Measurements from ENCODE around the gene SPTBN4. TPM values are rescaled to one million over a fixed set of nuclear protein-coding genes. Genes with fewer than 3 reads are reported as not detected.

Gene SPTBN4
- total RNA-seq, 6 donors from 2014 or later = 0.33 to 8.4 (median 0.67) TPM

DNA sequence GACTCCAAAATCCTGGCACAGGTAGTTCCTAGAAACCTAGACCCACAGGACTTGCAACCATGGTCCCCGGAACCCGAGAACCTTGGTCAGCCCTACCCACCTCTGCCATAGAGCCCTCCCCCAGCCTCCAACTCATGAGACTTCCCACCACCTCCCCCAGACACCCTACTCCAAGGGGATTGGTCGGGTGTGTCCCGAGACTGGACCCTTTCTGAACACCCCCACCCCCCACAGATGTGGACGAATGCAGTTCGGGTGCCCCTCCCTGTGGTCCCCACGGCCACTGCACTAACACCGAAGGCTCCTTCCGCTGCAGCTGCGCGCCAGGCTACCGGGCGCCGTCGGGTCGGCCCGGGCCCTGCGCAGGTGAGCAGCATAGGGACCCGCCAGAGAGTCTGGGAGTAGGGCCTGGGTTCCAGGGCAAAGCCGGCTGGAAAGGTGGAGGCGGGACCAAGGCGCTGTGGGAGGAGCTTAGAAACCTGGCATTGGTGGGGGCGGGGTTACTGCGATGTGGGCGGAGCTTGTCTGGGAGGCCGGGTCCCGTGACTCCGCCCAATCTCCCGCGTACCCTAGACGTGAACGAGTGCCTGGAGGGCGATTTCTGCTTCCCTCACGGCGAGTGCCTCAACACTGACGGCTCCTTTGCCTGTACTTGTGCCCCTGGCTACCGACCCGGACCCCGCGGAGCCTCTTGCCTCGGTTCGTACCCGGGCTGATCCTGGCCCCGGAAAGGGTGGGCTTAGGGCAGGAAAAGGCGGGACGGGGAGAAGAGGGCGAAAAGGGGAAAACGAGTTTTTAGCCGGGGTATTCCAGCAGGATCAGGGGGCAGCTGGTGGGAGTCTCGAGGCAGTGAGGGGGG, 146.3 kb downstream of the SPTBN4 start:
- no peaks in the 10 kb centered on the region for H3K9me3 ChIP-seq
- H3K4me3 ChIP-seq = peak overlapping the region in 3 of 4 donors; percentile 51 to 61 (median 53)
- DNase-seq (peak; percentile 64 to 87), ATAC-seq (ENCODE audit: low FRiP score in 2 of 2) (peak; percentile 29 to 30)
- peak overlapping the region; percentile 54 to 82 (median 70) for H3K27ac ChIP-seq
- peaks cover 38 to 54% (median 42%) of the 10 kb centered on the region in 4 donors for H3K4me1 ChIP-seq
- H3K27me3 ChIP-seq = peaks cover 0 to 20% (median 0%) of the 10 kb centered on the region in 4 donors
- H3K36me3 ChIP-seq = no peaks in the 10 kb centered on the region
- 27 to 37% methylated on average over 25 to 43 of the region's 50 CpGs for WGBS, 2 donors
- TF ChIP-seq POLR2AphosphoS5 (IDR thresholded peaks at IDR 0.05) (no peak), EP300 (IDR thresholded peaks at IDR 0.05) (no peak)

DNA sequence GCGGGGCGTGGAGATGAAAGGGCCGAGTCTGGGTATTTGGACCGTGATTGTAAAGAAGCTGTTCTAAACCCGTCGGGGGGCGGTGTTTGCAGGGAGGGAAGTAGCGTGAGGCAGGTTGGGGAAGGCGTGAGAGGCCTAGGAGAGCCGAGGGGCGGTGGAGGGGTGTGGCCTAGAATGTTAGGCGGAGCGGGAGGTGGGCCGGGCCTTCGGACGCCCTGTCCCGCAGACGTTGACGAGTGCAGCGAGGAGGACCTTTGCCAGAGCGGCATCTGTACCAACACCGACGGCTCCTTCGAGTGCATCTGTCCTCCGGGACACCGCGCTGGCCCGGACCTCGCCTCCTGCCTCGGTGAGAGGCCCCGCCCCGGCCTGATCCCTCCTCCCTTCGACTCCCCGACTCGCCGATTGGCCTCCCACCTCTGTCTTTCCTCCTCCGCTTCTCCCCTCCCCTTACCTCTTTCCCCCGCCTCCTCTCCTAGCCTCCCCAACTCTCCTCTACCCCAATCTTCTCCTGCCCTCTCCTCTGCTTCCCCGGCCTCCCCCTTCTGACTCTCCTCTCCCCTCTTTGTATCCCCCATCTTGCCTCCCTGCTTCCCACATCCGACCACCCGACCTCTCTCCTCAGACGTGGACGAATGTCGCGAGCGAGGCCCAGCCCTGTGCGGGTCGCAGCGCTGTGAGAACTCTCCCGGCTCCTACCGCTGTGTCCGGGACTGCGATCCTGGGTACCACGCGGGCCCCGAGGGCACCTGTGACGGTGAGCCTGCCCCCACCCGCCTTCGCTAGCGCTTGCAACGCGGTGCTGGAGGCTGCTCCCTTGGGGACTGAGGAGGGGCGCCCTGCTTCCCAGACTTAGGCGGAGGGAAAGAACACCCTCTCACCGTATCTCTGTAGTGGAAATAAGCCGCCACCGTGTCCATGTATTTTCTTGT, 147.2 kb downstream of the SPTBN4 start:
- Histone ChIP-seq H3K27me3 (peaks cover 0 to 20% (median 0%) of the 10 kb centered on the region in 4 donors), H3K4me3 (peak overlapping the region; percentile 0 to 61 (median 52)), H3K27ac (peak overlapping the region; percentile 54 to 82 (median 70)), H3K36me3 (no peaks in the 10 kb centered on the region), H3K4me1 (peaks cover 38 to 53% (median 42%) of the 10 kb centered on the region in 4 donors), H3K9me3 (no peaks in the 10 kb centered on the region)
- peak; percentile 87 to 91 for DNase-seq
- ATAC-seq (ENCODE audit: low FRiP score in 2 of 2) = peak; percentile 70 to 78
- TF ChIP-seq POLR2A (IDR thresholded peaks at IDR 0.05) (peak in 1 of 4 donors; percentile 45), POLR2AphosphoS5 (IDR thresholded peaks at IDR 0.05) (peak in 1 of 2 donors; percentile 11)
- TF ChIP-seq, protein P1, sequence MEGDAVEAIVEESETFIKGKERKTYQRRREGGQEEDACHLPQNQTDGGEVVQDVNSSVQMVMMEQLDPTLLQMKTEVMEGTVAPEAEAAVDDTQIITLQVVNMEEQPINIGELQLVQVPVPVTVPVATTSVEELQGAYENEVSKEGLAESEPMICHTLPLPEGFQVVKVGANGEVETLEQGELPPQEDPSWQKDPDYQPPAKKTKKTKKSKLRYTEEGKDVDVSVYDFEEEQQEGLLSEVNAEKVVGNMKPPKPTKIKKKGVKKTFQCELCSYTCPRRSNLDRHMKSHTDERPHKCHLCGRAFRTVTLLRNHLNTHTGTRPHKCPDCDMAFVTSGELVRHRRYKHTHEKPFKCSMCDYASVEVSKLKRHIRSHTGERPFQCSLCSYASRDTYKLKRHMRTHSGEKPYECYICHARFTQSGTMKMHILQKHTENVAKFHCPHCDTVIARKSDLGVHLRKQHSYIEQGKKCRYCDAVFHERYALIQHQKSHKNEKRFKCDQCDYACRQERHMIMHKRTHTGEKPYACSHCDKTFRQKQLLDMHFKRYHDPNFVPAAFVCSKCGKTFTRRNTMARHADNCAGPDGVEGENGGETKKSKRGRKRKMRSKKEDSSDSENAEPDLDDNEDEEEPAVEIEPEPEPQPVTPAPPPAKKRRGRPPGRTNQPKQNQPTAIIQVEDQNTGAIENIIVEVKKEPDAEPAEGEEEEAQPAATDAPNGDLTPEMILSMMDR (IDR thresholded peaks at IDR 0.05) = no peak
- 14 to 21% methylated on average over 46 to 57 of the region's 67 CpGs for WGBS, 2 donors

DNA sequence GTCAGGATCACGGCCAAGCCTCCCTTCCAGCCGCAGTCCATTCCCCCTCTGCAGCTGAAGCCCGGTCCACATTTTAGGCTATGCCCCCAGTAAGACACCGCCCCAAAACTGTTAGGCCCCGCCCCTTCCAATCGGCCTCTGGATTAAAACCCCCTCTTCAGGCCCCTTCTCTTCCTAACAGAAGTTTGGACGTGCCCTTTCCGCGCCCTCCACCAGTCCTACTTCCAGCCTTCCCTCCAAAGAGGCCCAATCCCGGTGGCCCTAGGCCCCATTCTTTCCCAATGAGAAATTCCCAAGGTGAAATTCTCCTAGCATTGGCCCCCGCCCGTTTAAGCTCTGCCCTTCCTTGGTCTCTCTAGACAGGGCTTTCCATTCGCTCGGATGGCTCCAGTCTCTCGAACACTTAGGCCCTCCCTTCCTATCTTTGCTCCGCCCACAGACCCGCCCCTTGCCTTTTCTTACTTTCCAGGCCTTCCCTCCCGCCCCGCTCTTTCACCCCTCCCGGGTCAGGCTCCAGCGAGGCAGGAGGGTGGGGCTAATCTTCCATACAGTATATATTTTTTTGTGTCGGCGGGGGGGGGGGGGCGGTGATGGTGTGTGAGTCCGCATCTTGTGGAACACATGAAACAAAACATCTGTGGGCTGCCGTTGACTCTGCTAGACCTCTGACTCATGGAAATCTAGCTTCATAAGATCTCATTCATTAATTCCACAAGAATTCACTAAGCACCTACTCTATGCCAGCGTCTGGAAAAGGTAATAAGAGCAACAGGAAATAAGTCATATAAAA, 148.0 kb downstream of the SPTBN4 start:
- Histone ChIP-seq H3K9me3 (no peaks in the 10 kb centered on the region), H3K27ac (peak overlapping the region; percentile 54 to 82 (median 70)), H3K36me3 (peaks cover 3 to 8% (median 5%) of the 10 kb centered on the region in 4 donors), H3K4me1 (peaks cover 30 to 45% (median 35%) of the 10 kb centered on the region in 4 donors), H3K4me3 (peak overlapping the region in 3 of 4 donors; percentile 51 to 61 (median 53)), H3K27me3 (peaks cover 0 to 13% (median 0%) of the 10 kb centered on the region in 4 donors)
- ATAC-seq (ENCODE audit: low FRiP score in 2 of 2) (peak; percentile 30 to 70), DNase-seq (peak in 1 of 2 donors; percentile 73)
- TF ChIP-seq POLR2A (IDR thresholded peaks at IDR 0.05) (peak in 1 of 4 donors; percentile 29), POLR2AphosphoS5 (IDR thresholded peaks at IDR 0.05) (no peak)
- 18 to 20% methylated on average over 26 to 27 of the region's 27 CpGs for WGBS, 2 donors

DNA sequence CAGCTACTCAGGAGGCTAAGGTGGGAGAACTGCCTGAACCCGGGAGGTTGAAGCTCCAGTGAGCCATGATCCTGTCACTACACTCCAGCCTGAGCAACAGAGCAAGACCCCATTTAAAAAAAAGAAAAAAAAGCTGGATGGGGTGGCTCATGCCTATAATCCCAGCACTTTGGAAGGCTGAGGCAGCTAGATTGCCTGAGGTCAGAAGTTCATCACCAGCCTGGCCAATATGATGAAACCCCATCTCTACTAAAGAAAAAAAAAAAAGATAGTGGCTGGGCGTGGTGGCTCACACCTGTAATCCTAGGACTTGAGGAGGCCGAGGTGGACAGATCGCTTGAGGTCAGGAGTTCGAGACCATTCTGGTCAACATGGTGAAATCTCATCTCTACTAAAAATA, 149.4 kb downstream of the SPTBN4 start:
- no peaks in the 10 kb centered on the region for H3K9me3 ChIP-seq
- DNase-seq = no peak
- peaks cover 3 to 15% (median 7%) of the 10 kb centered on the region in 4 donors for H3K36me3 ChIP-seq
- 81 to 94% methylated on average over 5 of the region's 5 CpGs for WGBS, 2 donors
- peaks cover 16 to 31% (median 22%) of the 10 kb centered on the region in 4 donors for H3K4me1 ChIP-seq
- TF ChIP-seq POLR2A (IDR thresholded peaks at IDR 0.05) (no peak), POLR2AphosphoS5 (IDR thresholded peaks at IDR 0.05) (no peak), EP300 (IDR thresholded peaks at IDR 0.05) (no peak)
- TF ChIP-seq, protein P1 (IDR thresholded peaks at IDR 0.05) = no peak
- no peak overlapping the region for H3K27ac ChIP-seq
- peaks cover 0 to 9% (median 0%) of the 10 kb centered on the region in 4 donors for H3K27me3 ChIP-seq
- no peak for ATAC-seq (ENCODE audit: low FRiP score in 2 of 2)
- no peak overlapping the region for H3K4me3 ChIP-seq

DNA sequence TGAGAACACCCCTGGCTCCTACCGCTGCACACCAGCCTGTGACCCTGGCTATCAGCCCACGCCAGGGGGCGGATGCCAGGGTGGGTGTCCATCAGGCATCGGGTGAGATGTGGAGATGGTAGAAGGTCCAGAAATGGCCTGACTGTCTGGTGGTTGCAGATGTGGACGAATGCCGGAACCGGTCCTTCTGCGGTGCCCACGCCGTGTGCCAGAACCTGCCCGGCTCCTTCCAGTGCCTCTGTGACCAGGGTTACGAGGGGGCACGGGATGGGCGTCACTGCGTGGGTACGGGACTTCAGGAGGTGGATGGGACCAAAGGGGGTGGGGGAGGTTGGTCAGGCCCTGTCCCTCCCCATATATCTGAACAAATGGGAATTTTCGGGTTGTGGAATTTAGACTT, 150.1 kb downstream of the SPTBN4 start:
- H3K4me1 ChIP-seq = peaks cover 13 to 26% (median 18%) of the 10 kb centered on the region in 4 donors
- no peak overlapping the region for H3K27ac ChIP-seq
- H3K4me3 ChIP-seq = no peak overlapping the region
- no peaks in the 10 kb centered on the region for H3K9me3 ChIP-seq
- peaks cover 0 to 9% (median 0%) of the 10 kb centered on the region in 4 donors for H3K27me3 ChIP-seq
- ATAC-seq (ENCODE audit: low FRiP score in 2 of 2) (no peak), DNase-seq (peak in 1 of 2 donors; percentile 68)
- H3K36me3 ChIP-seq = peaks cover 3 to 21% (median 10%) of the 10 kb centered on the region in 4 donors
- WGBS, 2 donors = 94% methylated on average over 16 to 17 of the region's 17 CpGs
- TF ChIP-seq POLR2A (IDR thresholded peaks at IDR 0.05) (no peak), POLR2AphosphoS5 (IDR thresholded peaks at IDR 0.05) (no peak), EP300 (IDR thresholded peaks at IDR 0.05) (no peak)
- TF ChIP-seq, protein P1 (IDR thresholded peaks at IDR 0.05) = no peak

Data from upper lobe of left lung (tissue), 6 donors.